ENCODE results near the gene MRPS6.

MRPS6 gene

DNA sequence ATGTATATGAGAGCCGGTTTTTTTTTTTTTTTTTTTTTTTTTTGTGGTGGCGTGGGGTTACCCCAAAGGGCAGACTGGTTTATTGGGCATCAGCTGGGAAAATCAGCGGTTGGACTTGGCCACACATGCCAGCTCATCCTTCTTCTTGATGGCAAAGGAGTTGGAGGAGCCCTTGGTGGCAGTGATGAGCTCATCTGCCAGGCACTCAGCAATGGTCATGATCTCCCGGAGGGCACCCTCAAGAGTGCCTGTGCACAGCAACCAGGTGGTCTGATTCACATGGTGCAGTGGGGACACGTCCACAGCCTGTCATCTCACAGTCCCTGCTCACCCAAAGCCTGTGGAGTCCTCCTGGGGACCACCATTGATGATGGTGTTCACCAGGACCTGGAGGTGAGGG is 62.0 kb downstream of the MRPS6 start:
- CTCF ChIA-PET: no interaction called here
- no peaks in the 10 kb centered on the region for H3K27me3 ChIP-seq (replicated peaks in 2 of 5; ENCODE audit: control insufficient read depth in 4 of 5, insufficient read depth in 5 of 5, low read length in 4 of 5)
- peaks cover 0 to 3% (median 0%) of the 10 kb centered on the region in 4 experiments for H3K4me1 ChIP-seq (ENCODE audit: control extremely low read depth in 1 of 4, control insufficient read depth in 4 of 4, insufficient read depth in 4 of 4, low read length in 3 of 4)
- WGBS (ENCODE audit: insufficient coverage): 100% methylated on average over 3 of the region's 5 CpGs
- no peak overlapping the region for H3K27ac ChIP-seq (ENCODE audit: insufficient read depth in 1 of 2, low read depth in 1 of 2, low read length in 2 of 2, poor library complexity in 1 of 2, severe bottlenecking in 2 of 2)
- POLR2A ChIA-PET: interaction anchor here (0.6 kb wide), 1 partner anchor 198 kb away, joined by 3 read pairs; no protein-coding TSS in a partner anchor
- peaks cover 0 to 29% (median 17%) of the 10 kb centered on the region in 4 experiments for H3K36me3 ChIP-seq (ENCODE audit: control insufficient read depth in 4 of 4, insufficient read depth in 4 of 4, low read length in 3 of 4)
- DNase-seq: no peak
- H3K9me3 ChIP-seq (ENCODE audit: control extremely low read depth in 1 of 5, control insufficient read depth in 4 of 5, insufficient read depth in 2 of 5, low read depth in 1 of 5, low read length in 4 of 5): peaks cover 0 to 14% (median 2%) of the 10 kb centered on the region in 5 experiments
- no peak overlapping the region for H3K4me3 ChIP-seq (ENCODE audit: control insufficient read depth in 1 of 7, extremely low read depth in 1 of 7, insufficient read depth in 4 of 7, low read depth in 2 of 7, low read length in 6 of 7)

DNA sequence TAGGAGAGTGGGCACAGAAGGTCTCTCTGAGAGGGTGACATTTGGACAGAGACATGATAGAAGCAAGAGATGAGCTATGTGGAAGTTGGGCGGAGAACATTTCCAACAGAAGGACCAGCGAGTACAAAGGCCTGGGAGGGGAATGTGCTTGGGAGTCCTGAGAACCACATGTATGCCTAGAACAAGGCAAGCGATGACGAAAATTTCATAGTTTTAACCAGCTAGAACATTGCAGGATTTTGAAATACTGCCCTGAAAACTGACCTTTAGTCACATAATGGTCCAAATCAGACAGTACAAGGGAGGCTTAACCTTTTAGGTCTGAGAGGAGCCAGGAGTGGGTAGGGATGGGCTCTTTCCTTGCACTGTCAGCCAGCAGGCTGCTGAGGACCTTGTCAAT is 68.0 kb downstream of the MRPS6 start:
- Histone ChIP-seq H3K27ac (ENCODE audit: insufficient read depth in 1 of 2, low read depth in 1 of 2, low read length in 2 of 2, poor library complexity in 1 of 2, severe bottlenecking in 2 of 2) (no peak overlapping the region), H3K27me3 (replicated peaks in 2 of 5; ENCODE audit: control insufficient read depth in 4 of 5, insufficient read depth in 5 of 5, low read length in 4 of 5) (no peaks in the 10 kb centered on the region), H3K9me3 (ENCODE audit: control extremely low read depth in 1 of 5, control insufficient read depth in 4 of 5, insufficient read depth in 2 of 5, low read depth in 1 of 5, low read length in 4 of 5) (peaks cover under 1 to 25% (median 11%) of the 10 kb centered on the region in 5 experiments), H3K36me3 (ENCODE audit: control insufficient read depth in 4 of 4, insufficient read depth in 4 of 4, low read length in 3 of 4) (peaks cover 4 to 50% (median 18%) of the 10 kb centered on the region in 4 experiments), H3K4me1 (ENCODE audit: control extremely low read depth in 1 of 4, control insufficient read depth in 4 of 4, insufficient read depth in 4 of 4, low read length in 3 of 4) (no peaks in the 10 kb centered on the region), H3K4me3 (ENCODE audit: control insufficient read depth in 1 of 7, extremely low read depth in 1 of 7, insufficient read depth in 4 of 7, low read depth in 2 of 7, low read length in 6 of 7) (no peak overlapping the region)
- CTCF ChIA-PET: no interaction called here
- POLR2A ChIA-PET: no interaction called here
- no peak for DNase-seq
- WGBS (ENCODE audit: insufficient coverage): 94% methylated on average over 4 of the region's 4 CpGs

DNA sequence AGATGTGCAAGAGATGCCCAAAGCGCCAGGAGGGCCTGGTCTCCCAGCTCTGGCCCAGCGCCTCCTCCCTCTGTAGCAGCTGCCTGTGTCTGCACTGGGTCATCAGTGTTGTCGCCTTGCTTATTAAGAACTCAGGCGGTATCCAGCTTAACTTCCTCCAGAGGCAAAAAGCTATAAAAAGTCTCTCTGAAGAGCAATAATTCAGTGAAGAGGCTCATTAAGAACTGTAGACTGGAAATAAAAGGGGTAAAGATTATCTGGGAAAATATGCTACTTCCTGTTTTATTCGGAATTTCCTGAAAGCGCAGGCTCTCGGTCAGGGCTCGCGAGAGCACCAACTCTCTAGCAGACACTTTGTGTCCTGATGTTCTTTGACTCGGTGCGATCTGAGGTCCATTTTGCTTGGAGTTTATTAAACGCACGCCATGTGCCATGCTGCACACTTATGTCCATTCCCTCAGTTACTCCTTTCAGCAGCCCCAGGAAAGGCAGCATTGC is 70.4 kb downstream of the MRPS6 start:
- CTCF ChIA-PET: no interaction called here
- 97% methylated on average over 11 of the region's 13 CpGs for WGBS (ENCODE audit: insufficient coverage)
- POLR2A ChIA-PET: no interaction called here

DNA sequence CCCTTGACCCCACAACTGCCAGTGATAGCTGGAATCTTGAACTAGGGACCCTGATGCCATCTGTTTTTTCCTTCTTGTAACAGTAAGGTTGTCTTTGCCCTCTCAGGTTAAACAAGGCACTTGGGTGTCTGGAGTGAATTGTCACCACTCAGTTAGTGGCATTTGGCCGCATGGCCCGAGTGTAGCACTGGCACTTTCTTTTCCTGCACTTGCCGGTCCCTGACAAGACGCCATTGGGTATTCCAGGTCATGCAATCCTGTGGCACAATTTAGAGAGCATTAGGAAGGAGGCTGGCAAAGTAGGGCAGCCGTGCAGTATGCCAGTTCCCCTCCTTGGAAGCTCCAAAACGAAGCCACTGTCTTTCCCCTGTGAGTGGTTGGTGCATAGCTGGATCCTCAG is 70.8 kb downstream of the MRPS6 start:
- Histone ChIP-seq H3K9me3 (ENCODE audit: control extremely low read depth in 1 of 5, control insufficient read depth in 4 of 5, insufficient read depth in 2 of 5, low read depth in 1 of 5, low read length in 4 of 5) (peaks cover 0 to 16% (median 8%) of the 10 kb centered on the region in 5 experiments), H3K27ac (ENCODE audit: insufficient read depth in 1 of 2, low read depth in 1 of 2, low read length in 2 of 2, poor library complexity in 1 of 2, severe bottlenecking in 2 of 2) (no peak overlapping the region), H3K36me3 (ENCODE audit: control insufficient read depth in 4 of 4, insufficient read depth in 4 of 4, low read length in 3 of 4) (peaks cover 4 to 43% (median 18%) of the 10 kb centered on the region in 4 experiments), H3K27me3 (replicated peaks in 2 of 5; ENCODE audit: control insufficient read depth in 4 of 5, insufficient read depth in 5 of 5, low read length in 4 of 5) (no peaks in the 10 kb centered on the region), H3K4me1 (ENCODE audit: control extremely low read depth in 1 of 4, control insufficient read depth in 4 of 4, insufficient read depth in 4 of 4, low read length in 3 of 4) (no peaks in the 10 kb centered on the region), H3K4me3 (ENCODE audit: control insufficient read depth in 1 of 7, extremely low read depth in 1 of 7, insufficient read depth in 4 of 7, low read depth in 2 of 7, low read length in 6 of 7) (no peak overlapping the region)
- ChIA-PET POLR2A (no interaction called here), CTCF (no interaction called here)
- WGBS (ENCODE audit: insufficient coverage): 93% methylated on average over 6 of the region's 6 CpGs
- DNase-seq: no peak

More for the DNA sequence above, 70.4 kb downstream of the MRPS6 start:
- Histone ChIP-seq H3K36me3 (ENCODE audit: control insufficient read depth in 4 of 4, insufficient read depth in 4 of 4, low read length in 3 of 4) (peaks cover 4 to 43% (median 18%) of the 10 kb centered on the region in 4 experiments), H3K9me3 (ENCODE audit: control extremely low read depth in 1 of 5, control insufficient read depth in 4 of 5, insufficient read depth in 2 of 5, low read depth in 1 of 5, low read length in 4 of 5) (peaks cover 0 to 16% (median 8%) of the 10 kb centered on the region in 5 experiments), H3K4me1 (ENCODE audit: control extremely low read depth in 1 of 4, control insufficient read depth in 4 of 4, insufficient read depth in 4 of 4, low read length in 3 of 4) (no peaks in the 10 kb centered on the region), H3K27me3 (replicated peaks in 2 of 5; ENCODE audit: control insufficient read depth in 4 of 5, insufficient read depth in 5 of 5, low read length in 4 of 5) (no peaks in the 10 kb centered on the region), H3K4me3 (ENCODE audit: control insufficient read depth in 1 of 7, extremely low read depth in 1 of 7, insufficient read depth in 4 of 7, low read depth in 2 of 7, low read length in 6 of 7) (no peak overlapping the region), H3K27ac (ENCODE audit: insufficient read depth in 1 of 2, low read depth in 1 of 2, low read length in 2 of 2, poor library complexity in 1 of 2, severe bottlenecking in 2 of 2) (no peak overlapping the region)
- no peak for DNase-seq

DNA sequence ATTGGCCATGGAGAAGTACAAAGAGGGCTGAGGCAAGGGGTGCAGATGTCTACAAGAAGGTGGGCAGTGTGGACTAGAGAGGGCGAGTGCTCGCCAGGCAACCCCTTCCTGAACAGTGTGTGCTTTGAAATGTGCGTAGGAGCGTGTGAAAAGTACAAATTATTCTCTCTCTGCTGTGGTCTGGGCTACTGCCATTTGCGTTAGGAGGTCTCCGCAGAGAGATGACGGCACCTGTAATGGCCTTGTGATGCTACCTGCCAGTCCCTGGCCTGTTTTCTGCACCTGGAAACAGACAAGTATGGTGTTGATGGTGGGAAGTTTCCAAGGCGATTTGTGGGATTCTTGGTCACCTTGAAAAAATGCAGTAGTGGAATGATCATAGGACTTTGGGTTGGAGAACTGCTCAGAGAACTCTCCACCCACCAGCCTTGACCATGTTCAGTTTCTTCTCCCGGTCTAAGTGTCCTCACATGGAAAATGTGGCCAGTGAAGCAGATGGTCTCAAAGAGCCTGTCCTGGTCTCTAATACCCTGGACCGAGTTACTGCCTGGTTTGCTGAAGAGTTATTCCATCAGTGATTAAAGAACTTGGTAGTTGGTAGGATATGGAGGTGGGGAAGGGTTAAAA is 74.5 kb downstream of the MRPS6 start:
- H3K27ac ChIP-seq (ENCODE audit: insufficient read depth in 1 of 2, low read depth in 1 of 2, low read length in 2 of 2, poor library complexity in 1 of 2, severe bottlenecking in 2 of 2): no peak overlapping the region
- H3K9me3 ChIP-seq (ENCODE audit: control extremely low read depth in 1 of 5, control insufficient read depth in 4 of 5, insufficient read depth in 2 of 5, low read depth in 1 of 5, low read length in 4 of 5): peaks cover 2 to 16% (median 11%) of the 10 kb centered on the region in 5 experiments
- no peaks in the 10 kb centered on the region for H3K27me3 ChIP-seq (replicated peaks in 2 of 5; ENCODE audit: control insufficient read depth in 4 of 5, insufficient read depth in 5 of 5, low read length in 4 of 5)
- 95% methylated on average over 8 of the region's 10 CpGs for whole genome bisulfite sequencing (ENCODE audit: insufficient coverage)
- no peaks in the 10 kb centered on the region for H3K4me1 ChIP-seq (ENCODE audit: control extremely low read depth in 1 of 4, control insufficient read depth in 4 of 4, insufficient read depth in 4 of 4, low read length in 3 of 4)
- DNase-seq: no peak
- peaks cover 4 to 25% (median 14%) of the 10 kb centered on the region in 4 experiments for H3K36me3 ChIP-seq (ENCODE audit: control insufficient read depth in 4 of 4, insufficient read depth in 4 of 4, low read length in 3 of 4)
- H3K4me3 ChIP-seq (ENCODE audit: control insufficient read depth in 1 of 7, extremely low read depth in 1 of 7, insufficient read depth in 4 of 7, low read depth in 2 of 7, low read length in 6 of 7): no peak overlapping the region
- ChIA-PET CTCF (no interaction called here), POLR2A (no interaction called here)

DNA sequence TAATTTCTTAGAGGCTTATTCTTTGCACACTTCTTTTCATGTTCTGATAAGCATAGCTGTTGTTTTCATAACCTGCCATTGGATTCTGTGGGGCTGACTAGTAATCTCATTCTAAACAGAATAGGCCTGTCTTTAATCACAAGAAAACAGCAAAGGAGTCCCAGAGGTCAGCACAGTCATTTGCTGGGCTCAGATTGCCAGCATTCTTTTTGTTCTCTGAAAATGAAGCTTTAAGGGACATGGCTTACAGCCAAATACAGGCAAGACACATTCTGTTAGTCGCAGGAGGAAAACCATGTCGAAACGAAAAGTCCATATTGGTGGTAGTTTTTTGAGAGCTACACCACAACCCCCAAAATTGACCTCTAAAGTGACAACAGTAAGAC is 75.0 kb downstream of the MRPS6 start:
- ChIA-PET CTCF (interaction anchor here (0.8 kb wide), 1 partner anchor 20 kb away, joined by 3 read pairs; no protein-coding TSS in a partner anchor), POLR2A (no interaction called here)
- 100% methylated on average over 3 of the region's 3 CpGs for WGBS (ENCODE audit: insufficient coverage)
- Histone ChIP-seq H3K4me1 (ENCODE audit: control extremely low read depth in 1 of 4, control insufficient read depth in 4 of 4, insufficient read depth in 4 of 4, low read length in 3 of 4) (no peaks in the 10 kb centered on the region), H3K9me3 (ENCODE audit: control extremely low read depth in 1 of 5, control insufficient read depth in 4 of 5, insufficient read depth in 2 of 5, low read depth in 1 of 5, low read length in 4 of 5) (peaks cover 2 to 16% (median 11%) of the 10 kb centered on the region in 5 experiments), H3K27ac (ENCODE audit: insufficient read depth in 1 of 2, low read depth in 1 of 2, low read length in 2 of 2, poor library complexity in 1 of 2, severe bottlenecking in 2 of 2) (no peak overlapping the region), H3K36me3 (ENCODE audit: control insufficient read depth in 4 of 4, insufficient read depth in 4 of 4, low read length in 3 of 4) (peaks cover 2 to 20% (median 11%) of the 10 kb centered on the region in 4 experiments), H3K27me3 (replicated peaks in 2 of 5; ENCODE audit: control insufficient read depth in 4 of 5, insufficient read depth in 5 of 5, low read length in 4 of 5) (no peaks in the 10 kb centered on the region), H3K4me3 (ENCODE audit: control insufficient read depth in 1 of 7, extremely low read depth in 1 of 7, insufficient read depth in 4 of 7, low read depth in 2 of 7, low read length in 6 of 7) (no peak overlapping the region)
- DNase-seq: no peak

DNA sequence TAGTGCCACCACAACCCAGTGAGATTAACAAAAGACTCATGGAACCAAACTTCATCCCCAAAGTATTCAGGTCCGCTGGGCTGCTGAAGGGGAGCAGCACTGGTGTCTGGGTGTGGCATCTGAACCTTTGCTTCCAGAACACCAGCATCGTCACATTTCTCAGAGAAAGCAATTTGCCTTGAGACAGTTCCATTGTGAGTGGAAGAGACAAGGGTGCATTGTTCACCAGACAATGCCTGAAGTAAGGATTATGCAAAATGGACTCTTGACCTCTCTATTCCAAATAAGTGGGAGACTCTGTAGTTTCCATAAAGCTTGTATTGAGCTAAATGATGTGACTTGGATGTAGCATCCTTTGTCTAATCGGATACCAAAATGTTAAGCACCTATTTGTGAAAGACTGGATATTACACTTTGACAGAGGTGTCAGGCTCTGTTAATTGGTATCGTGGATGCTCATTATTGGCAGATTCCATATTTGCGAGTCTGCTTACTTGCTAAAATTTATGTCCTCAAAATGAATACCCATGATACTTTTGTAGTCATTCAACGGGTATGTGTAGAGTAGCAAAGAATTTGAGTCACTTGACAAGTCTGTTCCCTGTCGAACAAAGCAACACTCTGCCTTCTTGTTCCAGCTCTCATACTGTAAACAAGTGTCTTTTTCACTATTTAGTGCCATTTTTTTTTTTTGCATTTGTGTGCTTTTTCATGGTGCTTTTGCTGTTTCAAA is 75.6 kb downstream of the MRPS6 start:
- no peak overlapping the region for H3K4me3 ChIP-seq (ENCODE audit: control insufficient read depth in 1 of 7, extremely low read depth in 1 of 7, insufficient read depth in 4 of 7, low read depth in 2 of 7, low read length in 6 of 7)
- DNase-seq: no peak
- ChIA-PET POLR2A (no interaction called here), CTCF (interaction anchor here (0.6 to 0.8 kb wide), 2 partner anchors 20 to 25 kb away, joined by 3 read pairs; no protein-coding TSS in a partner anchor)
- no peaks in the 10 kb centered on the region for H3K4me1 ChIP-seq (ENCODE audit: control extremely low read depth in 1 of 4, control insufficient read depth in 4 of 4, insufficient read depth in 4 of 4, low read length in 3 of 4)
- no peak overlapping the region for H3K27ac ChIP-seq (ENCODE audit: insufficient read depth in 1 of 2, low read depth in 1 of 2, low read length in 2 of 2, poor library complexity in 1 of 2, severe bottlenecking in 2 of 2)
- peaks cover 2 to 14% (median 7%) of the 10 kb centered on the region in 4 experiments for H3K36me3 ChIP-seq (ENCODE audit: control insufficient read depth in 4 of 4, insufficient read depth in 4 of 4, low read length in 3 of 4)
- H3K27me3 ChIP-seq (replicated peaks in 2 of 5; ENCODE audit: control insufficient read depth in 4 of 5, insufficient read depth in 5 of 5, low read length in 4 of 5): no peaks in the 10 kb centered on the region
- peaks cover 2 to 14% (median 11%) of the 10 kb centered on the region in 5 experiments for H3K9me3 ChIP-seq (ENCODE audit: control extremely low read depth in 1 of 5, control insufficient read depth in 4 of 5, insufficient read depth in 2 of 5, low read depth in 1 of 5, low read length in 4 of 5)
- WGBS (ENCODE audit: insufficient coverage): 97% methylated on average over 6 of the region's 7 CpGs

Measured in common myeloid progenitor, CD34-positive (primary cell).